Stimulated activated CD8-positive, alpha-beta memory T cell treated with anti-CD3 and anti-CD28 coated beads, Interleukin-7, amount 100 ng/mL, for 4 hours (primary cell): ENCODE measurements around the gene ZNF785.
"Not testable (repeated sequence)": the region's sequence is repeated elsewhere in the genome, so short reads cannot be mapped to it uniquely, and the experiment has no call there.

Experiments used
- DNase-seq, 2 donors: peaks; one replicate each; pipeline ENCODE4 v3.0.0-alpha.2; 2020; ENCODE audit warnings: low read depth in 2 of 2

ZNF785 gene

GRCh38 chr16:30539986-30540526 lies 45.4 kb downstream of the ZNF785 start:
- DNase-seq, result not testable (repeated sequence)

- no peak for DNase-seq
Measured at GRCh38 chr16:30539000-30539964, 46.2 kb downstream of the ZNF785 start.

GRCh38 chr16:30536391-30537024 lies 49.0 kb downstream of the ZNF785 start:
- DNase-seq, result not testable (repeated sequence)

DNA sequence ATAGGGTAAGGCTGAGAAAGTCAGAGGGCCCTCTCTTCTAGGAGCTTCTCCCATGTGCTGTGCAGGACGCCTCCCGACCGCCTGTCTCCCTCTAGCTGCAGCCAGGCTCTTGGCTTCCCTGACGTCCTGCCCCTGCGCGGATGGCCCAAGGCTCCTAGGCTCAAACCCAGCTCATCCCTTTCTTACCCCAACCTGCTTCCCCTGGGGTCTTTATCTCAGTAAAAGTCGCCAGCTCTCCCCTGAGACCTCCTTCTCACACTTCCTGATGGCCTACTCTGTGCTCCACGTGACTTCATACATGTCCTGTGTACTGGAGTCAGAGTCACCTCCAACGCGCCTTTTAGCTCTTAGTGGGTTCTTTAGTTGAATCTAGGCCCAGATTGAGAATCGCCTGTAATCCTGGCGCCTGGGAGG lies 49.7 kb downstream of the ZNF785 start:
- peak; percentile 47 to 52 for DNase-seq

- DNase-seq, result no peak
Measured at GRCh38 chr16:30535106-30535776, 50.3 kb downstream of the ZNF785 start.

DNA sequence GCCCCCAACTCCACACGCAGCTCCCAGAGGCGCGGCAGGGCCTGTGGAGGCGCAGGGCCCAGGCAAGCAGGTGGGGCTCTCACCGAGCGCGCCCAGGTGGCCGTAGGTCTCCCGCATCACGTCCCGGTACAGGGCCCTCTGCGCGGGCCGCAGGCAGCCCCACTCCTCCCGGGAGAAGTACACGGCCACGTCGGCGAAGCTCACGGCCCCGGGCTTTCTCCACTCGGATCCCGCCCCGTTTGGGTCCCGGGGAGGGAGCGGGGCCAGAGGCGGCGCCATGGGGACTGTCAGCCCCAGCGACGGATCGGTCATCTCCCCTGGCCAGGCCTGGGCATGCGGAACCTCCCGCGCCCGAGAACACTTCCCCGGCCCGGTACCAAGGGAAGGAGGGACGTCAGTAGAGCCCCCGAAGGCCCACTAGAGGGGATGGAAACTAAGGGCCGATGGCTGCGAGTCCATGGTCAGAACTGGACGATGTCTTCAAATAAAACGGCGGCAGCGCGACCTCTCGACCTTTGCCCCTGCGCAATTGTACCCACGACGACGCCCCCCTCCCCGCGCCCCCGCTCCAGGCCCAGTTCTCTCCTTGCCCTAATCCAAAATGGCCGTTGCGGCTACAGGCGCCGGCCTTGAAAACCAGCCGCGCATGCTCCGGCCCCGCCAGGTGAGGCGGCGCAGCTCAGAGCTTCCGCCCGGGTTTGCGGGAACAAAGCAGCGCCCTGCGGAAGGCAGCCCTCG lies 51.0 kb downstream of the ZNF785 start, which contains the start of gene ZNF747:
Gene ZNF747 (minus strand): TSS at position 491 of the 738 bp plus-strand sequence. CDS start 179 bp downstream, at position 312.
- DNase-seq, result peak; percentile 85 to 90

GRCh38 chr16:30533748-30534367 lies 51.6 kb downstream of the ZNF785 start:
- no peak for DNase-seq

DNA sequence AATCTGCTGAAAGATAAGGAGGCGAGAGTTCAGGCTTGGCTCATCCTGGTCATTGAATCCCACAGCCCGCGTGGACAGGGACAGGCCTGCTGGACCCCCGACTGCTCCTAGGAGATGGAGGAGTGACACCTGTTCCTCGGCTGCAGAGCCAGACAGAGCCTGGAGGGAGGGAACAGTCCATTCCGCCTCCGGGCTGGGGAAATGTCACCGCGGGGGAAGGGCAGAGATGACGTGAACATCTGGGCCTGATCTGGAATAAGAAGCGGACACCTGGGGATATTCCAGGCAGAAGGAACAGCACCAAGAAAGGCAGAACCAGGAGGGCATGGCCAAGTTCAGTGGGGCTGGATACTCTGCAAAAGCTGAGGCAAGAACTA lies 52.4 kb downstream of the ZNF785 start:
- no peak for DNase-seq

GRCh38 chr16:30532285-30533145 lies 53.0 kb downstream of the ZNF785 start:
- no peak for DNase-seq
